GM15510 (cell line): ENCODE measurements around the gene DNASE1.

Source experiments
- POLR2A ChIP-seq: IDR thresholded peaks from 3 replicates; pipeline ENCODE4 v1.6.1; 2011; ENCODE audit warnings: borderline replicate concordance; ENCODE audit not compliant: insufficient read length; ENCODE audit errors: extremely low read depth

DNASE1 gene

DNA sequence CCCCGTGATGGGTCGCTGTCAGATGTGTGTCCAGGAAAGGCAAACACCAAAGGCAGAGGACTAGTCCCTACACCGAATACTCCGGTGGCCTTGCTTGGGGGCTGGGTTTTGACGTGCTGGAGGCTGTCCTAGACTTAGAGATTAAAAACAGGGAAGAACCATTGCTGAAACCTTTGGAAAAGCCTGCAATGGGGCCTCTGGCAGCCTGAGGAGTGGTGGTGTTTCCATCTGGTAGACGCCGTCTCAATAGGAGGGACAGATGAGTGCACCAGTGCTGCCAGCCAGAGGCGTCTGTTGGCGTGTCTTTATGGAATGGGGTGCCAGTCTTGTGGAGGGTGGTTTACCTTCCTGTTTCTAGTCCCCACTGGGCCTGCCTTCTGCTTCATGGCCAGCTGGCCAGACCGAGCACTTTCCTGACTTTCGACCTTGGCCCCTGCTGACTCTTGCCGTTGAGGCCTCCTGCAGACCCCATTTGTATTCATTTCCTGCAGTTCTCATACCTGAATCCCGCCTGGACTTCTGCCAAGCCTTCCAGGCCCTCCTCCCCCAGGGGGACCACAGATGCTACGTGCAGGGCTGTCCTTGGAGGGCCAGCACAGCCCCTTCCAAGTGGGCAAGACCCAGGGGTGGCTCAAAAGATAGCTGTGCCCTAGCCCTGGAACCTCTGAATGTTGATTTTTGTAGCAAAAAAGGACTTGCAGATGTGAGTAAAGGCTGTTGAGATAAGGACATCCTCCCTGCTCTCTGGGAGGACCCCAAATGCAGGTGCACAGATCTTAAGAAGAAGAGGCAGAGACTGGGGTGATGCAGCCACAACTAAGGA is 1.9 kb upstream of the DNASE1 start:
- no peak for TF ChIP-seq POLR2A

DNA sequence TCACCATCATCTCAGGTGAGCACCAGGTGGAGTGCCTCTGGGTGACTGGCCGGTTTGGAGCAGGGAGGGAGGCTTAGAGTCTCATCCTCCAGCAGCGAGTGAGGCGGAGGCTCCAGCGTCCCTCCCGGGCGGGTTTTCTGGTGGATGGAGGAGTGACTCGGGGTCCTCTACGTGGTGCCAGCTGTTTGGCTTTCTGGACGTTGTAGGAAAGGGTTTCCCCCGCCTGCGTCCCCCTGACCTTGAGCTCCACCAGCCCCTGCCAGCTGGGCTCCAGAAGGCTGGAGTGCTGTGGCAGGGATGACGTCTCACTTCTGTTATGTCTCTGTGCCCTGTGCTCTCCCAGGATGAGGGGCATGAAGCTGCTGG is 522 bp downstream of the DNASE1 start:
- no peak for TF ChIP-seq POLR2A

DNA sequence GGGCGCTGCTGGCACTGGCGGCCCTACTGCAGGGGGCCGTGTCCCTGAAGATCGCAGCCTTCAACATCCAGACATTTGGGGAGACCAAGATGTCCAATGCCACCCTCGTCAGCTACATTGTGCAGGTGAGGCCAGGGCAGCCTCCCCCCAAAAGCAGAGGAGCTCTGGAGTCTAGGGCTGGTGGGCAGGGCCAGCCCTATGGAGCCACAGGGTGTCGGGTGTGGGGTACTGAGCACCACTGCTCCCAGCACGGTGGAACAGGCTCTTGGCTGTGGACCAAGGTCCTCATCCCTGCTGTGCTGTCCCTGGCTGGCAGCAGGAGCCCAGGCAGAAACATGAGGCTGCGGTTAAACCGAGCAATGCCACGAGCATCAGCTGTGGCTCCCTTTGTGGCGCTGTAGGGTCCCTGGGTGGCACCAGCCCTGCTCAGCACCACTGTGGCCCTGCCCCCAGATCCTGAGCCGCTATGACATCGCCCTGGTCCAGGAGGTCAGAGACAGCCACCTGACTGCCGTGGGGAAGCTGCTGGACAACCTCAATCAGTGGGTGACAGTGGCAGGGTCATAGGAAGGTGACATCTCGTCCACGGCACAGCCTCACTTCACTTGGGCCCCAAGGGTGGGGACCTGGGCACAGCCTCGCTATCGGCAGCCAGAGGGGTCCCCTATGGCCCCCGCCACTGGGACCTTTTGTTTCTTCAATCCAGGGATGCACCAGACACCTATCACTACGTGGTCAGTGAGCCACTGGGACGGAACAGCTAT is 1.1 kb downstream of the DNASE1 start:
- no peak for TF ChIP-seq POLR2A

DNA sequence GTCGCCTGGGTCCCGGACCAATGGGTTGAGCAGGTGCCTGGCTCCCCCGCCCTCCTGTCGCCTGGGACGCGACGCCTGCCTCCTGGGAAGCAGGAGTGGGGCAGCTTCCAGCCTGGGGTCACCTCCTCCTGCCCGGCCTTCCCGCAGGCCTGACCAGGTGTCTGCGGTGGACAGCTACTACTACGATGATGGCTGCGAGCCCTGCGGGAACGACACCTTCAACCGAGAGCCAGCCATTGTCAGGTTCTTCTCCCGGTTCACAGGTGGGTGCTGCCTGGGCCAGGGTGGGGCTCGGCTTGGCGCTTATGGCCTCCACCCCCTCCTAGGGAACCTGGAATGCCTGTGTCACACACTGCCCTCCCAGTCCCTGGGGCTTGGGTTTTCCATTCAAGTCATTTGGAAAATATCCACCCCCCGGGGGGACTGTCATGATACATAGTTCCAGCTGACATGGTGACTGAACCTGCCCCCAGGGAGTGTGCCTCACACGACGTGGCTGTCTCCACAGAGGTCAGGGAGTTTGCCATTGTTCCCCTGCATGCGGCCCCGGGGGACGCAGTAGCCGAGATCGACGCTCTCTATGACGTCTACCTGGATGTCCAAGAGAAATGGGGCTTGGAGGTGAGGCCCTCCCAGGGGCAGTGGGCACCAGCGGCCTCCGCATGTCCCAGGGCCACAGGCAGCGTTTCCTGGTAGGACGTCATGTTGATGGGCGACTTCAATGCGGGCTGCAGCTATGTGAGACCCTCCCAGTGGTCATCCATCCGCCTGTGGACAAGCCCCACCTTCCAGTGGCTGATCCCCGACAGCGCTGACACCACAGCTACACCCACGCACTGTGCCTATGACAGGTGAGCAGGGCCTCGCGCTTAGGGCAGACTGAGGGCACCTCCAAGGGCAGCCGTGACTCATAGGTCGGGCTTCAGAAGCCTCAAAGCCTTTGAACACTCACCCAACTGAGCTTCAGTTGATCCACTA is 2.3 kb downstream of the DNASE1 start:
- TF ChIP-seq POLR2A, result no peak

DNA sequence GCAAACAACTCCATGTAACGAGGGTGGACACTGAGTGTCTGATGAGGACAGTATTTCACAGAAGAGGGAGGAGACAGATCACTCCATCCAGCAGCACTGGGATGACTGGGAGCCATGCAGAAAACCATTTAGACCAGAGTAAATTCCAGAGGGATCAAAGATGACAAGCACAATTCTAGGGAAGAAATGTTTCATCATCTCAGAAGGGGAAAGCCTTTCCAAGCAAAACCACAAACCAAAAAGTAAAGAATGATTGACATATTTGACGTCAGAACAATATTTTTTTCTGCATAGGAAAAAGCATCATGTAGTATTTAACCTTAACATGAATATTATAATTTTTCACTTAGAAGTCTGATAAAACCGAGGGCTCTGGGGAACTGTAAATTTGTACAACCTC is 4.8 kb downstream of the DNASE1 start:
- TF ChIP-seq POLR2A, result no peak

DNA sequence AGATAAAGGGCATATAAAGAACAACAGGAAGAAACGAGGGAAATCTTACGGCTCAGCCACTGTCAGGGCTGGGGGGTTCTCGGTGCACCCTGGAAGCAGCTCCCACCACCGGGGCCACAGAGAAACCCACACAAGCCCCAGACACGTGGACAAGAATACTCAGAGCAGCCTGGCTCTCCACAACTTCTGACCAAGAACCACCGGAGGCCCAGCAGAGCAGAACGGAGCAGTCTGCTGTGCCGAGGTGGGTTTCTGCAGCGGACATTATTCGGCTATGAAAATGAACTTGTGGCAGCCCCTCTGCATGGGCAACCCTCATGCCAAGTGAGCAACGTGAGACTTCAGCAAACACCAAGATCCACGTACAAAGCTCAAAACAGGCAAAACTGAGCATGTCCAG is 6.8 kb downstream of the DNASE1 start:
- no peak for TF ChIP-seq POLR2A

DNA sequence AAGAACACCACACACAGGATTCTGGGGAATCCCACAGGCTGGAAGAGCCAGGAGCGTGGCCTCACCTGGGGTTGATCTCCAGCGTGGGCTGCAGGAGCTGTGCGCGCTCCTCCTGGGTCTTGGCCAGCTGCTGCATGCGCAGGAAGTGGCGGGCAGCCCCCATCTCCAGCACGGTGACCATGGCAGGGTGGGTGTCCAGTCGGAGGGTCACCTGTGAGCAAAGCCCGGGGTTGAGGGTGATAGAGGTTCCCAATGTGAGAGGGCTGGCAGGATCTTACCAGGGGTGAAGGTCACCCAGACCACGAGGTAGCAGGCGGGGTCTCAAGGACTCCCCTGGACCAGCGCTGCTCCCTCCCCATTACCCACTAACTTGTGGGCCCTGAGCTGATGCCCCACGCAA is 7.4 kb downstream of the DNASE1 start:
- TF ChIP-seq POLR2A, result no peak

DNA sequence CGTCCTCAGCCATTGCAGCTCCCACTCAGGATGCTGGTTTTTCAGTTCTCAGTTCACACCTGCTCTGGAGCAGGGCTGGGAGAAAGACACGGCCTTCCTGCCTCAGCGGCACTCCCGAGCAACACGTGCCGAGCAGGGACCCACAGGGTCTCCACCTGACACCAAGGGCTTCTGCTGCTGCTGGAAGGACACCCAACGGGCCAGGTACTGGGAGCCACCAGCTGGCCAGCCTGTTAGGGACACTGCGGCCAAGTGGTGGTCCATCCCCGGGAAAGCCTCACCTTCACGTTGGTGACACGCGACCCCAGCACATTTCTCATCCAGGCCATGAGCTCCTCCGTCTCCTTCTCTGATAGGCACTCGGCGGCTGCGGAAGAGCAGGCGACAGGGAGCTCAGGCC is 8.1 kb downstream of the DNASE1 start:
- TF ChIP-seq POLR2A, result no peak

DNA sequence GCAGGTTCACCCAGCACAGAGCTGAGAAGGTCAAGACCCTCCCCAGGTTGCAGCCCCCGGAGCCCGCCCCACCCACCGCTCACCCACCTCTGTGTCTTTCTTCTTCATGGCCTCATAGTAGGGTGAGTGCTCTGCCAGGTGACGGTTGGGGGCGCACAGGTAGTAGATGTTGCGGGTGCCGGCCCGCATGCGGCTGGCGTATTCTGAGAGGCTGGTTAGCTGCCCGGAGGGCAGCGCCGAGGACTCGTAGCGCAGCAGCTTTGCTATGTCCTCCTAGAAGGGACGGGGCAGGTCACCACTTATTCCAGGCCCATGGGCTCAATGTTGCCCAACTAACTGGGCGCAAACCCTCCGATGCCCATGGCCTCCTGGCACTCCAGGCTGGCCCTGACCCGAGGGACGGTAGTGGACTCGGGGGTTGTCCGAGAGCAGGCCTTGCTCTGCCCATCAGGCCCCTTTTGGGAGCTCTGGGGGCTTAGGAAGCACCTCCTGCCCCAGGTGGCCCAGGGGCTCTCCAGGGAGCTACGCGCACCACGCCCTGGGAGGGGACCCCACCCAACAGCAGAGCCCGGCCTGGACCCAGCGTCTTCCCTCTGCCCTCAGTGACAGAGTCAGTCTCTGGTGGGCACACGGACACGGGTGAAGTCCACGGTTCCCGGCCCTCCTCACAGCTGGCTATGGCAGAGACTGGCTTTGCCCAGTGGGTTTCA is 9.9 kb downstream of the DNASE1 start:
- TF ChIP-seq POLR2A, result no peak

DNA sequence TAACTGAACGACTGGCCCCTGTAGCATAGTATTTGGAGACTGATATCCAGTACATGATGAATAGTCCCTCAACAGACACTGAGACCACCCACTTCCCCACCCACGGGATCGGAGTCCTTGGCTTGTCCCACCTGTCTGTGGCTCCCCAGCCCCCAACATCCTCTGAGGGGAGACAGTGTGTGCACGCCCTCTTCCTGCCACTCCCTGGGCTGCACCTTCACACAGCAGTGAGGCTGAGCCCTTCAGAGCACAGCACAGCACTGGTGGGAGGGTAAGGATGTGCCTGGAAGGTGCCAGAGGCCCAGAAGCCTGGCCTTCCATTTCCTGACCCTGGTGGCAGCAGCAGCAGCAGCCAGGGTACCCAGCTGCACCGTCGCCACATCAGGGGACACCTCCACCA is 11.0 kb downstream of the DNASE1 start:
- TF ChIP-seq POLR2A, result no peak

DNA sequence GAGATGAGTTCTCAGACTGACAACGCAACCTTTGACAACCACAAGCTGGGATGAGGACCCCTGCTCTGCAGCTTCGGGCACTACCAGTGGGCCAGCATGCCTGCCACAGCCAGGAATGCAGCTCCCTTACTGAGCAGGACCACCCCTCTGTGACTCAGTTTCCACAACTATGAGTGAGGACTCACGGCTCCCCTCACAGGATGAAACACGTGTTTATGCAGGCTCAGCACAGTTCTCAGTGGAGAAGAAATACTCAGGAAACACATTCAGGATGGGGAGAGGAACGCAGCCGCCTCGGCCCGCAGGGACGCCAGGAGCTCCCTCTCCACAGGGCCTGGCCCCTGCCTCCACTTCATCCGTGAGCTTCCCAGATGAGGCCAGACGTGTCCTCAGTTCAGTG is 14.1 kb downstream of the DNASE1 start:
- TF ChIP-seq POLR2A, result no peak

DNA sequence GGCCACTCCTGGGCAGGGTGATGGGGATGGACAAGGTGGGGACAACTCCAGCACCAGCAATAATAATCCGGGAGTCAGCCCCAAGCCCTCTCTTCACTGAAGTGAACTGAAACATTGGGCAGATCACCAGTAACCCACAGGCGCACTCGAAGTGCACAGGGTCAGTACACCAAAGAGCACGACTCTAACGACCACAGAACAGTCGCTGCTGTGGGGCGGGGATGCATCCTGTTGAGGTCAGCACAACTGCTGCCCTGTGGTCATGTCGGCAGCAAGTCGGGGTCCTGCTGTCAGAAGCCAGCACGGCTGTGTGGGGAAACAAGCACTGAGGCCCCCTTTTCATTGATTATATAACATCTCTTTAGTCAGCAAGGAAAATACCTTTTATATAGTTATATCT is 14.6 kb downstream of the DNASE1 start:
- no peak for TF ChIP-seq POLR2A

DNA sequence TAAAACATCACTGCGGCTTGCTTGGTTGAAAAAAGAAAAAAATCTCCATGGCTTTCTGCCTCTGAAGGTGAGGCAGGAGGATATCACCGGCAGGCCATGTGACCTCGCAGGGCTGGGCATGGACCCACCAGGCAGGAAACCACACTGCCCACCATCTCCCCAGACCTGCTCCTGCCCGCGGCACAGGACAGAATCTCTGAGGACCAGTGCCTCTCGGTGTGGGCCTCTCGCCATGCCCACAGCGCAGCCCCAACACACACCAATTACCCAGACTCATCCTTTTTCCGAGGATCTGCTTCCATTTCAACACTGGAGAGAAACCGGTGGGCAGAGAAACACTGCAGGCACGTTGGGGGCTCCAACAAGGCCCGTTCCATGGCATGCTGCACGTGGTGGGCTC is 16.2 kb downstream of the DNASE1 start:
- no peak for TF ChIP-seq POLR2A

DNA sequence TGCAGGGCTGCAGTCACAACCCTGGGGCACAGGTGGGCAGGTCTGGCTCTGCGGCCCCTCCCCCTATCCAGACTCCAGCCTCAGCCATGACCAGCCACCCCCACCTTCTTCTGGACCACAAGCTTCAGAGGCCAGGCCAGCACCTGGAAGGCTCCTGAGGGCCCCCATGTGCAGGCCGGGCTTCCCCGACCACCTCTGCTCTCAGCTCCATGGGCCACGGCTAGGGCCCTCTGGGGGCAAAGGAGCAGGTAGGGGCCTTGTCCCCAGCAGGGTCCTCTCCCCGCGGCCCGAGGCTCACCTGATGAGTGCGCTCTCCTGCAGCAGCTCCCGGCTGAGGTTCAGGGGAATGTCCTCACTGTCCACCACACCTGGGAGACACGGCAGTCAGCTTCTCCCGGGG is 16.9 kb downstream of the DNASE1 start:
- TF ChIP-seq POLR2A, result no peak
